Hippocampal formation (tissue), 2 donors: ENCODE results near the gene FCSK.

Source experiments
- DNase-seq, 2 donors: peaks; one replicate each; lab custom pipeline; 2025; lab: John Stamatoyannopoulos, UW

FCSK gene

GRCh38 chr16:70453117-70453891 is 1.1 kb upstream of the FCSK start:
- no peak for DNase-seq

- no peak for DNase-seq
These were observed 538 bp upstream of the FCSK start for GRCh38 chr16:70453892-70454221.

GRCh38 chr16:70455910-70456309 is 1.5 kb downstream of the FCSK start:
- no peak for DNase-seq

GRCh38 chr16:70457446-70458166 is 3.2 kb downstream of the FCSK start:
- no peak for DNase-seq

- no peak for DNase-seq
These were observed 6.4 kb downstream of the FCSK start for GRCh38 chr16:70460737-70461261.

- DNase-seq, result no peak
These were observed 8.8 kb downstream of the FCSK start for GRCh38 chr16:70463235-70463634.

GRCh38 chr16:70465999-70466804 is 11.8 kb downstream of the FCSK start:
- no peak for DNase-seq

GRCh38 chr16:70466805-70467076 is 12.3 kb downstream of the FCSK start:
- DNase-seq, result no peak

GRCh38 chr16:70467113-70467512 is 12.7 kb downstream of the FCSK start:
- no peak for DNase-seq

- DNase-seq, result no peak
These were observed 13.2 kb downstream of the FCSK start for GRCh38 chr16:70467608-70468007.

GRCh38 chr16:70468776-70469525 is 14.6 kb downstream of the FCSK start:
- no peak for DNase-seq

GRCh38 chr16:70470141-70470926 is 15.9 kb downstream of the FCSK start:
- DNase-seq, result no peak

- no peak for DNase-seq
These were observed 16.5 kb downstream of the FCSK start for GRCh38 chr16:70470927-70471341.

- no peak for DNase-seq
These were observed 18.5 kb downstream of the FCSK start for GRCh38 chr16:70472786-70473433.

- DNase-seq, result no peak
These were observed 19.3 kb downstream of the FCSK start for GRCh38 chr16:70473446-70474319.

GRCh38 chr16:70474320-70475053 is 20.1 kb downstream of the FCSK start:
- DNase-seq, result no peak

GRCh38 chr16:70475054-70475871 is 20.9 kb downstream of the FCSK start:
- no peak for DNase-seq
